Right lobe of liver (tissue), 4 donors: ENCODE results near the gene EPB41L3.

ENCODE experiments used
- CTCF ChIP-seq, 4 donors: fragments of 200-600 bp in 3 of 4; fragments of 450-650 bp in 1 of 4; IDR thresholded peaks; one replicate each; pipeline versions ENCODE4 v1.5.1 to v1.8.0; 2016 to 2022; ENCODE audit warnings: antibody characterized with exemption in 4 of 4, mild to moderate bottlenecking in 2 of 4
- POLR2A ChIP-seq: fragments of 450-650 bp; IDR thresholded peaks from one replicate; pipeline ENCODE4 v1.6.1; 2017; ENCODE audit warnings: antibody characterized with exemption, mild to moderate bottlenecking
- donor health status: DM: no; HTN: no; CAD: no.
- donor health status: DM: no; HTN: no; CAD: no.
- donor health status: DM: no; HTN: yes; CAD: no.

- TF ChIP-seq CTCF (IDR thresholded peaks at IDR 0.05) (no peak), POLR2A (no peak)
Observed at GRCh38 chr18:5350636-5351035, 193.2 kb downstream of the EPB41L3 start.
